Dermis blood vessel endothelial cell (primary cell): ENCODE measurements around the gene TMEM167B. TPM values are rescaled to one million over a fixed set of nuclear protein-coding genes. Genes with fewer than 3 reads are reported as not detected.
"Not testable (repeated sequence)": the region's sequence is repeated elsewhere in the genome, so short reads cannot be mapped to it uniquely, and the experiment has no call there.

Experiments used
- DNase-seq: peaks from one replicate; pipeline ENCODE4 v3.0.0; 2010
- total RNA-seq: library from RNA; depleted of rRNA; stranded (reverse); fragments of >200 nt; gene quantifications from 2 replicates; pipeline ENCODE4 v1.2.3, GENCODE V29; 2014

Gene TMEM167B
- total RNA-seq, 1 donor from 2014 or later, result 20.3 TPM

- DNase-seq, result no peak
These were observed 23.7 kb downstream of the TMEM167B start for GRCh38 chr1:109114342-109114674.

GRCh38 chr1:109115685-109116084 lies 25.1 kb downstream of the TMEM167B start:
- DNase-seq, result no peak

- DNase-seq, result no peak
These were observed 25.7 kb downstream of the TMEM167B start for GRCh38 chr1:109116286-109116685.

- DNase-seq, result no peak
These were observed 27.5 kb downstream of the TMEM167B start for GRCh38 chr1:109118089-109118488.

- no peak for DNase-seq
These were observed 29.8 kb downstream of the TMEM167B start for GRCh38 chr1:109120356-109120755.

GRCh38 chr1:109131059-109131458 lies 40.5 kb downstream of the TMEM167B start:
- no peak for DNase-seq

- no peak for DNase-seq
These were observed 41.2 kb downstream of the TMEM167B start for GRCh38 chr1:109131800-109132199.

- no peak for DNase-seq
These were observed 42.6 kb downstream of the TMEM167B start for GRCh38 chr1:109133002-109133706.

GRCh38 chr1:109133815-109134214 lies 43.3 kb downstream of the TMEM167B start:
- no peak for DNase-seq

- DNase-seq, result no peak
These were observed 43.9 kb downstream of the TMEM167B start for GRCh38 chr1:109134423-109134822.

- no peak for DNase-seq
These were observed 45.4 kb downstream of the TMEM167B start for GRCh38 chr1:109135940-109136339.

GRCh38 chr1:109136766-109137165 lies 46.2 kb downstream of the TMEM167B start:
- DNase-seq, result no peak

- no peak for DNase-seq
These were observed 47.4 kb downstream of the TMEM167B start for GRCh38 chr1:109137958-109138357.

GRCh38 chr1:109138358-109138757 lies 47.8 kb downstream of the TMEM167B start:
- DNase-seq, result no peak

GRCh38 chr1:109140392-109140791 lies 49.8 kb downstream of the TMEM167B start:
- no peak for DNase-seq

GRCh38 chr1:109142260-109142659 lies 51.7 kb downstream of the TMEM167B start:
- no peak for DNase-seq

GRCh38 chr1:109142725-109143124 lies 52.2 kb downstream of the TMEM167B start:
- not testable (repeated sequence) for DNase-seq

Other genes starting within 250 kb of the TMEM167B start
- 0.34 TPM in 1 of 2 replicates, not detected in the other for gene AKNAD1, start 233.7 kb upstream of the TMEM167B start, total RNA-seq
- 12.1 and 28.7 TPM in 2 replicates for gene GPSM2, start 213.8 kb upstream of the TMEM167B start, total RNA-seq
- gene CLCC1, start 127.3 kb upstream of the TMEM167B start, total RNA-seq, result 29.1 and 37.5 TPM in 2 replicates
- 21.6 and 22.2 TPM in 2 replicates for gene WDR47, start 48.7 kb upstream of the TMEM167B start, total RNA-seq
- gene TAF13, start 14.8 kb upstream of the TMEM167B start, total RNA-seq, result 94.8 and 99.2 TPM in 2 replicates
- under 0.01 and 0.37 TPM in 2 replicates for gene ELAPOR1, start 23.4 kb downstream of the TMEM167B start, total RNA-seq
- gene SARS1, start 123.2 kb downstream of the TMEM167B start, total RNA-seq, result 178 and 206 TPM in 2 replicates
- 1.4 and 1.8 TPM in 2 replicates for gene CELSR2, start 158.8 kb downstream of the TMEM167B start, total RNA-seq
- gene PSRC1, start 192.4 kb downstream of the TMEM167B start, total RNA-seq, result 1.0 and 8.4 TPM in 2 replicates
- gene MYBPHL, start 216.2 kb downstream of the TMEM167B start, total RNA-seq, result not detected in 2 replicates